NB4 (cell line): ENCODE results near the gene PPIA.

Experiments used
- MYC ChIP-seq: IDR thresholded peaks from 2 replicates; pipeline ENCODE4 v1.6.1; 2011; ENCODE audit warnings: low read depth, low read length
- POLR2A ChIP-seq: IDR thresholded peaks from 2 replicates; pipeline ENCODE4 v1.6.1; 2011; ENCODE audit warnings: mild to moderate bottlenecking; ENCODE audit not compliant: insufficient read length; ENCODE audit errors: extremely low read depth
- TF ChIP-seq, protein P1 (sequence below): IDR thresholded peaks from one replicate; pipeline ENCODE4 v1.5.1; 2012; ENCODE audit warnings: low read depth, low read length
- TF ChIP-seq, protein P2 (sequence below): IDR thresholded peaks from 2 replicates; pipeline ENCODE4 v1.6.1; 2011; ENCODE audit warnings: low read depth, low read length

DNA sequence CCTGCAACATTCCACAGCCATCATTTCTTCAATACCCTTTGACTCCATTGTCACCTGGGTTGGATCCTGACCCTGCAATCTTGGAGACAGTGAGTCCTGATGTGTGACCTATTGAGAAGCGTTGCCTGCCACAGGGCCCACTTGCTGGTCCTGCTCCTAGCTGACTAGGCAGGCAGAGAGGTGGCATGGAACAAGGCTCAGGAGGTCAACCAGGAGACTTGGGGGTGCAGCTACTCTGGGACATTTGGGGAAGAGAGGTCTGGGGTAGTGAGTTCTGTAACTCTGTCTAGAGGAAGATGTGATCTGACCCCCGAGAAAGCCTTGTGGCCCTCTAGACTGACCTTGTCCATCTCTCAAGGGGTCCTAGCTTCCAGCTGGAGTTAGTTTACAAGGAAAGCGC lies 46.1 kb upstream of the PPIA start:
- TF ChIP-seq, protein P1, sequence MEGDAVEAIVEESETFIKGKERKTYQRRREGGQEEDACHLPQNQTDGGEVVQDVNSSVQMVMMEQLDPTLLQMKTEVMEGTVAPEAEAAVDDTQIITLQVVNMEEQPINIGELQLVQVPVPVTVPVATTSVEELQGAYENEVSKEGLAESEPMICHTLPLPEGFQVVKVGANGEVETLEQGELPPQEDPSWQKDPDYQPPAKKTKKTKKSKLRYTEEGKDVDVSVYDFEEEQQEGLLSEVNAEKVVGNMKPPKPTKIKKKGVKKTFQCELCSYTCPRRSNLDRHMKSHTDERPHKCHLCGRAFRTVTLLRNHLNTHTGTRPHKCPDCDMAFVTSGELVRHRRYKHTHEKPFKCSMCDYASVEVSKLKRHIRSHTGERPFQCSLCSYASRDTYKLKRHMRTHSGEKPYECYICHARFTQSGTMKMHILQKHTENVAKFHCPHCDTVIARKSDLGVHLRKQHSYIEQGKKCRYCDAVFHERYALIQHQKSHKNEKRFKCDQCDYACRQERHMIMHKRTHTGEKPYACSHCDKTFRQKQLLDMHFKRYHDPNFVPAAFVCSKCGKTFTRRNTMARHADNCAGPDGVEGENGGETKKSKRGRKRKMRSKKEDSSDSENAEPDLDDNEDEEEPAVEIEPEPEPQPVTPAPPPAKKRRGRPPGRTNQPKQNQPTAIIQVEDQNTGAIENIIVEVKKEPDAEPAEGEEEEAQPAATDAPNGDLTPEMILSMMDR = no peak
- TF ChIP-seq MYC = no peak
- no peak for TF ChIP-seq POLR2A
- TF ChIP-seq, protein P2, sequence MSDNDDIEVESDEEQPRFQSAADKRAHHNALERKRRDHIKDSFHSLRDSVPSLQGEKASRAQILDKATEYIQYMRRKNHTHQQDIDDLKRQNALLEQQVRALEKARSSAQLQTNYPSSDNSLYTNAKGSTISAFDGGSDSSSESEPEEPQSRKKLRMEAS = no peak
